Hindlimb muscle (tissue), 1 donor: ENCODE measurements around the gene PSMB2. TPM values are rescaled to one million over a fixed set of nuclear protein-coding genes. Genes with fewer than 3 reads are reported as not detected.

Source experiments
- DNase-seq: peaks from one replicate; pipeline ENCODE4 v3.0.0-alpha.2; 2013
- polyA plus RNA-seq: library from polyadenylated mRNA; unstranded; fragments of 120-200 nt; gene quantifications from one replicate; pipeline ENCODE4 v1.2.1, GENCODE V29; 2013; ENCODE audit not compliant: insufficient read length

Gene PSMB2
- polyA plus RNA-seq, 1 donor = 57.6 TPM

- no peak for DNase-seq
Measured at GRCh38 chr1:35555601-35556477, 85.5 kb downstream of the PSMB2 start.

- DNase-seq = no peak
Measured at GRCh38 chr1:35555212-35555584, 86.1 kb downstream of the PSMB2 start.

GRCh38 chr1:35554266-35555211 is 86.8 kb downstream of the PSMB2 start:
- DNase-seq = no peak

GRCh38 chr1:35553851-35554250 is 87.5 kb downstream of the PSMB2 start:
- DNase-seq = no peak

Other genes with a start within 250 kb of the PSMB2 start
- 41.3 TPM for gene KIAA0319L, start 84.1 kb downstream of the PSMB2 start, polyA plus RNA-seq
- gene NCDN, start 83.7 kb downstream of the PSMB2 start, polyA plus RNA-seq = 19.9 TPM
- gene TFAP2E, start 68.2 kb downstream of the PSMB2 start, polyA plus RNA-seq = 0.96 TPM
- 9.0 TPM for gene C1orf216, start 77.4 kb upstream of the PSMB2 start, polyA plus RNA-seq
- 6.5 TPM for gene CLSPN, start 128.5 kb upstream of the PSMB2 start, polyA plus RNA-seq
- 14.9 TPM for gene AGO4, start 166.5 kb upstream of the PSMB2 start, polyA plus RNA-seq
- gene AGO1, start 241.7 kb upstream of the PSMB2 start, polyA plus RNA-seq = 9.4 TPM